Measurements from ENCODE around the gene LYZL1.
"Not testable (repeated sequence)": the region's sequence is repeated elsewhere in the genome, so short reads cannot be mapped to it uniquely, and the experiment has no call there.

LYZL1 gene

DNA sequence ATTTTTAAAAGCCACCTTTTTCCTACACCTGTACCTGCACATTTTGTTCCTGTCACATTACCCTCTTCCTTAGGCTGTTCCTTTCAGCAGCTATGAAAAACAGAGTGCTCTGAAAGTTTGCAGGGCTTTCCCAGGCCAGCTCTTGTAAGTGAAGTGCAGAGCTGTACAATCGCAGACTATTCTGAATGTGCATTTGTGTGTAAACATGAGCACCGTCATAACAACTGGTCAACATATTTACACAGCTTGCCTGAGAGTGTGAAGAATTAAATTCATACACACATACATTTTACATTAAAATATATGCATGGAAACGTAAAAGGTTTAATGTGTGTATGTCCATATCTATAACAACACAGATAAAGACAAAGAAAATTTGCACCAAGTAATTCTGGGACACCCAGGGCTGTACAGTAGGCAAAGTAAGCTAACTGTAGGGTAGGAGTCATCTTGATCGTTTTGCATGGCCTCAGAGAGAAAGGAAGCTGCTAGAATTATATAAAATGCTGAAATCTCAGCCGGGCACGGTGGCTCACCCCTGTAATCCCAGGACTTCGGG lies 23.6 kb upstream of the LYZL1 start:
- DNase-seq: no peak

DNA sequence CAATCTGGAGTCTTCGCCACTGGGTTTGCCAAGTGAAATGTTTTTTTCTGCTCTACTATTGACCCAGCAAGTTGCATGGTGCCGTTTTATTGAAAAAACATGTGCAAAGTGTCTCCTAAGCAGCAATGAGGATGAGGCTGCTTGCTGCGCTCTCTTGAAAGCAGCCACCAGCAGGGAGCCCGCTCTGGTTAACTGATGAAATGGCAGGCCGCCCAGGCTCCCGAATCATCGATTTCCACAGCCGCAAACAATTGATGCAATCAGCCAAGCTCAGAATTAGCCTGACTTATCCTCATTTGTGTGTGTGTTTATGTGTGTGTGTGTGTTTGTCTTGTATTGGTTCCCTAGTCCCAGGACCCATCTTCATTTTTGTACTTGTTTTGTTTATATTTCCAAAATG lies 22.2 kb upstream of the LYZL1 start:
- DNase-seq: no peak

DNA sequence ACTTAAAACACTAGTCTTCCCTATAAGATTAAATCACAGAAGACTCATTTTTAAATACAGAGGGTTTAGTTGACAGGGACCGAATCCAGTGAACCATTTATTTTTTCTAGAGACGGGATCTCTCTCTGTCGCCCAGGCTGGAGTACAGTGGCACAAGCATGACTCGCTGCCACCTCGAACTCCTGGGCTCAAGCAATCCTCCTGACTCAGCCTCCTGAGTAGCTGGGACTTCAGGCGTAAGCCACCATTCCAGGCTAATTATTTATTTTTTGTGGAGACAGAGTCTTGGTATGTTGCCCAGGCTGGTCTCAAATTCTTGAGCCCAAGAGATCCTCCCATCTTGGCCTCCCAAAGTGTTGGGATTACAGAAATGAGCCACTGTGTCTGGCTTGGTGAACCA lies 20.9 kb upstream of the LYZL1 start:
- DNase-seq: no peak

DNA sequence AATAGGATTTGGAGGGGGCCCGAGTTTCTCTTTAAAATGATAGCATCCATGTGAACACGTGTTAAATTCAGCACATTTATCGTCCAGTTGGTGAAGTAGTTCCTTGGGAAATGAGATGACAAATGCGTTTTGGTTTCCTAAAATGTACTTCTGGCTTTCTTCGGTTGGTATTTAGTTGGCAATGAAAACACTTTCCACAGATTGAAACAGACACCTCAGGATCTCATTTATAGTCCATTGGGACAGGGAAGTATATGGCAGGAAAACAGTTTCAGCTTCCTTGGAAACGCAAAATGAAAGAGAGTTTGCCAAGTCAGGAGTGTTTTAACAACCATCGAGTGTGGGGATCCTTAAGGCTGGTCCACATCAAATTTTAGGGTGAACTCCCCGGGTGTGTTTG lies 19.4 kb upstream of the LYZL1 start:
- no peak for DNase-seq

DNA sequence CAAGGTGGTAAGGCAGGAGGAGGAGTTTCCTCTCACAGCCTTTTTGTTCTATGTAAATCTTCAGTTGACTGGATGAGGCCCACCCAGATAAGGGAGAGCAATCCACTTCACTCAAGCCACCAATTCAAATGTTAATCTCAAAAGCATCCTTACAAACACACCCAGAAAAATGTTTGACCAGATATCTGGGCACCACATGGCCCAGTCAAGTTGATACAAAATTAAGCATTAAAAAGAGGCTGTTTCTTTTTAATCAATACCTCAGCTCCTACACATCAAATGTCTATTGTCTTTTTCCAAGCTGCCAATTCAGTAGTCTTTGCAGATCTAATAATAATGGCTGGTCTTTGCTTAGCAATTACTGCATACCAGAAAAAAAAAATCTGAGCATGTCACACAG lies 18.0 kb upstream of the LYZL1 start:
- DNase-seq: no peak

- no peak for DNase-seq
Measured at GRCh38 chr10:29271877-29272276, 17.0 kb upstream of the LYZL1 start.

DNA sequence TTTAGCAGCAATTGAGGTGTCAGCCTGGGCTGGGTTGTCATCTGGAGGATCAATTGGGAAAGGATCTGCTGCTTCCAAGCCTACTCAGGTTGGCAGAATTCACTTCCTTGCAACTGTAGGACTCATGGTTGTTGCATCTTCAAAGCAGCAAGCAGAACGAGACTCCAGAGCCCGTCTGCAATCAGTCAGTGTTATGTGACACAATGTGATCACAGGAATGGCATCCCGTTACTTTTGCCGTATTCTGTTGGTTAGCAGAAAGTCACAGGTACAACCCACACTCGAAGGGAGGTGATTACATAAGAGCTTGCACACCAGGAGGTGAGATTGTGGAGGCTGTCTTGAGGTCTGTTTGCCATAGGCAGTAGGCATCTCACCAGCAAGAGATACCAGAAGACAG lies 15.4 kb upstream of the LYZL1 start:
- no peak for DNase-seq

- DNase-seq: no peak
Measured at GRCh38 chr10:29276251-29276850, 12.5 kb upstream of the LYZL1 start.

- no peak for DNase-seq
Measured at GRCh38 chr10:29277296-29277695, 11.6 kb upstream of the LYZL1 start.

- DNase-seq: no peak
Measured at GRCh38 chr10:29279779-29280487, 8.9 kb upstream of the LYZL1 start.

DNA sequence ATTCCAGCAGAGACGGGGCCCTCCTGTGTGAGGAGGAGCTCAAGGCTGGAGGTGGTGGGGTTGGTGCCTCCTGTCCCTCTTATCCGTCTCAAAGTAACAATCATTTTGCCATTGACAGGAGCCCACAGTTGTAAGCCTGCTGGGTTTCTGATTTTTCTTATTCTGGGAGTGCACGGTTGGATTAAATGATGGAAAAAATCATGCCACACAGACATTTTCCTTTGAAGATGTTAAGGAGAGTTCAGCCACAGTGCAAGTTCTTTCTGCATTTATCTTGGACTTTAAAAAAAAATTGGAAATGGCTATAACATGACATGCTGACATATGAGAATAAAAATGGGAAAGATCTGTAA lies 8.4 kb upstream of the LYZL1 start:
- DNase-seq: no peak

GRCh38 chr10:29285624-29286051 lies 3.2 kb upstream of the LYZL1 start:
- DNase-seq: no peak

- DNase-seq: no peak
Measured at GRCh38 chr10:29287635-29288034, 1.2 kb upstream of the LYZL1 start.

GRCh38 chr10:29291561-29291960 lies 2.7 kb downstream of the LYZL1 start:
- not testable (repeated sequence) for DNase-seq

DNA sequence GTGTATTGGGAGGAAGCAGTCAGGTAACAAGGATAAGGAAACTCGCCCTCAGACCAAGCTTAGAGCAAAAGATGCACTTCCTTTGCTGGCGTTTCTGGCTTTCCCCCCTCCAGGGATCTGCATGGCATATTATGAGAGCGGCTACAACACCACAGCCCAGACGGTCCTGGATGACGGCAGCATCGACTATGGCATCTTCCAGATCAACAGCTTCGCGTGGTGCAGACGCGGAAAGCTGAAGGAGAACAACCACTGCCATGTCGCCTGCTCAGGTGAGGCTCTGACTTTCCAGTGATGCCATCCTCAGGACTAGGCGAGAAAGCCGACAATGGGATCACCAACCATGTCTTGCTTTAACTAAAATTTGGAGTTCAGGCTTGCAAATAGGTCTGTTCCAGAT lies 3.5 kb downstream of the LYZL1 start:
- DNase-seq: not testable (repeated sequence)

DNA sequence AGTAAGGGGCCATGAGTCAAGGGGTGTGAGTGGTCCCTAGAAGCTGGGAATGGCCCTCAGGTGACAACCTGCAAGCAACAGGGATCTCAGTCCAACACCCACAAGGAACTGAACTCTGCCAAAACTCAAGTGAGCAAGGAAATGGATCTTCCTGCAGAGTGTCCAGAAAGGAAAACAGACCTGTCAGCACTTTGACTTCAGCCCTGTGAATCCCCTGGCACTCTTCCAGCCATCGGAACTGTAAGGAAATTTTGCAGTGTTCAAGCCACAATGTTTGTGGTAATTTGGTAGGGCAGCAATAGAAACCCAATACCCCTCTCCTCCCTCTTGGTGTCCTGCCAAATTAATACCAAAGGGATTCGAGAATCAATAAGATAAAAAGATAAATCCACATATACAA lies 6.9 kb downstream of the LYZL1 start:
- DNase-seq: no peak

- DNase-seq: no peak
Measured at GRCh38 chr10:29297678-29298077, 8.8 kb downstream of the LYZL1 start.

DNA sequence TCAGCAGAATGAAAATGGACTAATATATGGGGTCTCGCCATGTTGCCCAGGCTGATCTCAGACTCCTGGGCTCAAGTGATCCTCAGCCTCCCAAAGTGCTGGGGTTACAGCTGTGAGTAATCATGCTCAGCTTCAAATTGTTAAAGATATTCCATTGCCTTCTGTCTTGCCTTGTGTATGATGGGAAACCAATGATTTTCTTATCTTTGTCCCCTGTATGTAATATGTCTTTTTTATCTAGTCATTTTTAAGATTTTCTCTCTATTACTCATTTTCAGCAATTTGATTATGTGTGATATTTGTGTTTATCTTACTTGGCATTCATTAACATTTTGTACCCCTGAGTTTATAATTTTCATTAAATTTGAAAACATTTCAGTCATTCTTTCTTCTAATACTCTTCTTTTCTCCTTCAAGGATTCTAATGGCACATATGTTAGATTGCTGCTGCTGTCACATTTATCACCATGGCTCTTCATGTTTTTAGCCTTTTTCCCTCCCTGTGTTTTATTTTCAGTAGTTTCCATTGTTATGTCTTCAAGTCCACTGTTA lies 12.6 kb downstream of the LYZL1 start:
- no peak for DNase-seq

- no peak for DNase-seq
Measured at GRCh38 chr10:29302499-29302898, 13.6 kb downstream of the LYZL1 start.

DNA sequence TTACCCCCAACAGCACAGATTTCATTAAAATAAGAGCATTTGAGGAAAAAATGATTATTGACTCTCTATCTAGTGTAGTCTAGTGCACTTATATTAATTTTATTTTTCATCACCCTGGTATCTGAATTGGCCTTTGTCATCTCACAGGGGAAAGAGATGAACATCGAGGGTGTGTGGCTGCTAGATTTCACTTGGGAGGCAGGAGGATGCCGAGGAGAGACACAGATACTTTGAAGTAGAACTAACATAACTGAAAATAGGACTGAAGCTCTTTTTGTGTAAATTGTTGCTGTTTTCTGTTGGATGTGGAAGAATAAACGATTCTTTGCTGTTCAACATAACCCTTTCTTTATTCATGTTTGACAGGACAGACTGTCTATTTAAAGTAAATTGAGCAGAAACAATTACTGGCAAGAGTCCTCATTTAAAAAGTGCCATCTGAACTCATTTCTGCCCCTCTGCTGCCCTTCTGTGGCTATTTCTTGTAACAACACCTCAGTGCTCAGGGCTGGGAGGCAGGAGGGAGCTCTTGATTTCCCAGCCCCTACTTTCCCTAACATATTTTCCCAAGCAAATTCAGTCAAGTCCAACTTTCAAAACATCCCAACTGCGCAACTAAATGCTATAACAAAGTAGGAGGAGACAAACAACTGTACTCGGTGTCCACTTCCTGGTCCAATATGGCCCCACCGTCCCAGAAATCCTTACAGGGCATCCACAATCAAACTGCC lies 15.6 kb downstream of the LYZL1 start:
- peak; percentile 37 for DNase-seq

GRCh38 chr10:29304995-29305335 lies 16.1 kb downstream of the LYZL1 start:
- no peak for DNase-seq

GRCh38 chr10:29306688-29307087 lies 17.8 kb downstream of the LYZL1 start:
- no peak for DNase-seq

DNA sequence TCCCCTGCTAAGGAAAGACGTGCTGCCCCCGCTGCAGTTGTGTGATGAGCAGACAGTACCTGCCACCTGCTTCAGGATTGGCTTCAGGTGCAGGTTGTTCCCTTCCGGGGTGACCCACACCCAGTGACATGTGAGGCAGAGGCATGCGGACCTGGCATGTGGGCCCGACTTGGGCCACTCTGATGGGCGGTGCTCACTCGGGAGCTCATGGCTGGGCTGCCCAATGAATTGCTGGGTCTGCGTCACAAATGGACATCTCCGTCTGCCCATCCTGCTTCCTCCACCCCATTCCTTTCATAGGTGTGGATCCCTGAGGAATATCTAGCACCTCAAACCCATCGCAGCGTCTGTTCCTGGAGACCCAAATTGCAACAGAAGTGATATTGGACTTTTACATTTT lies 19.3 kb downstream of the LYZL1 start:
- DNase-seq: not testable (repeated sequence)

DNA sequence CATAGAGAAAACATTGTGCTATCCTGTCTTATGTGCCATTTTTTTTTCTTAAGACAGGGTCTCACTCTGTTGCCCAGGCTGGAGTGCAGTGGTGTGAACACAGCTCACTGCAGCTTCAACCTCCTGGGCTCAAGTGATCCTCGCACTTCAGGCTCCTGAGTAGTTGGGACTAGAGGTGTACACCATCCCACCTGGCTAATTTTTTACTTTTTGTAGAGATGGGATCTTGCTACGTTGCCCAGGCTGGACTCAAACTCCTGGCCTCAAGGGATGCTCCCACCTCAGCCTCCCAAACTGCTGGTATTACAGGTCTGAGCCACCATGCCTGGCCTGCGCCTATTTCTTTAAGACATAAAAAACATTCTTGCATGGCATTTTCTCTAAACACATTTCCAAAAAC lies 20.6 kb downstream of the LYZL1 start:
- DNase-seq: no peak

All from KG1 (cell line).